ENCODE measurements around the gene ADPRHL1.
A peak's percentile ranks its signal among the peaks of the same experiment; 100 is the strongest.
"Not testable (repeated sequence)": the region's sequence is repeated elsewhere in the genome, so short reads cannot be mapped to it uniquely, and the experiment has no call there.

ADPRHL1 gene

DNA sequence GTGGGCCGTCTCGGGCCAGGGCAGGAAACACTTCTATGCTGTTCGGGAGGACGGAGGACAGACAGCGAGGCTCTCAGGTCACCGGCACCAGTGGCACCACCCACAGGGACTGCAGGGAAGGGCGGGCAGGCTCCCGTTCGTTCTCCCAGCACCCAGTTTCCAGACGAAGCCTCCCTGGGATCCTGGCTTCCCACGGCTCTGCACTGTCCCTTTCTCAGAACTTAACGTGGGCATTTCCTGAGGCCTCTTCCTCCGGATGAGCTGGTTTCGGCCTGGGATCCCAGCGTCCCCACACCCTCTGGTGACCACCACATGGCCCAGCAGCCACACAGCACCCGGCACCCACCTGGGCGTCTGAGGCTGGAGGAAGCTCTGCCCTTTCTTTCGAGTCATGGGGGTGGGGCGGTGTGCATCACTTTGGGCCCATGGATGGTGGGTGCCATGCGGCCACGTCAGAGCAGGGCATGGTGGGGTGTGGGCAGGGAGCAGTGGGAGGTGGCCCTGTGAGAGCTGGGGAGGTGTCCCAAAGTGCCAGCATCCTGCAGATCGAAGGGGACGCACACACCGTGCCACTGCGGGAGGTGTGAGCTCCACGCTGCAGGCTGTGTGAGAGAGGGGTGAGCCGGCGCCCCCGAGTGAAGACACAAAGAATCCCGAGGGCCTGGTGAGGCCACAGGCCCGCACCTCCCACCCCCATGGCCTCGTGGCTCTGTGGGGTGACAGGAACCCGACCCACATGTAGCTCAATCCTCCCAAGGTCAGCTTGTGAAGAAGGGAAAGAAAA is 50.6 kb downstream of the ADPRHL1 start:
- DNase-seq (ENCODE audit: low read depth in 3 of 3) = no peak

- DNase-seq (ENCODE audit: low read depth in 3 of 3) = no peak
Measured at GRCh38 chr13:113401452-113402415, 51.6 kb downstream of the ADPRHL1 start.

DNA sequence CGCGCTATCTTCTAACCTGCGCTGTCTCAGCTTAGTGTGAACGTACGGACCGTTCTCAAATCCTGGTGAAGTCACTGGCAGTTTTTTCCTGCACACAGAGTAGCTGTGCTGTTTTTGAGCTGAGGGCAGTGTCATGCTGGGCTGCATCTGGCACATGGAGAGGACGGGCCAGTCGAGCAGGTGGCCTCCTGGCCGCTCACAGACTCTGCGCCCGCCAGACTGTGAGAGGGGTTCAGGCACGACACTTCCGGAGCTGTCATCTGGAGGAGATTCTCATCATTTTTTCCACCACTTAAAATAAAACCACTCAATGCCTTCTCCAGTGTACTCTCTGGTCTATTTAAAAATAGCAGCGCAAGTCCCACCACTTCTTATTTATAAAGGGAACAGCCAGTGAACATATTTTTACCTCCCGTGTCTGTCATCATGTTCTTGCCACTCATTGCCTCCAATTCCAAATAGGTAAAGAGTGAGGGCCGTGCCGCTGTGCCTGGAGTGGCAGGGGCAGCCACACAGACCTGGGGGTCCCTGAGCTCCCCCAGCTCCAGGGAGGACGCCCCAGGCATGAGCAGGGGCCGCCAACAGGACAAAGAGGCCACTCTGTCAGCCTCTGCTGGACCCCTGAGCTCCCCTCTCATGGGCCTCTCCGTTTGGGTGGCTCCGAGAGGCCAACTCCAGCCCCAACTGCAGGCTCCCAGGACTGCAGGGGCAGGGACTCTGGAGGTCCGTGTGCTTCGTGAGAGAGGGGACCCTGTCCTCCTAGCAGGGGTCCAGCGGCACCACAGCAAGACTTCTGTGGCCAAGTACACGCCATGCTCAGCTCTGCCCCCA is 52.5 kb downstream of the ADPRHL1 start:
- DNase-seq (ENCODE audit: low read depth in 3 of 3) = no peak

GRCh38 chr13:113399755-113400149 is 53.5 kb downstream of the ADPRHL1 start:
- DNase-seq (ENCODE audit: low read depth in 3 of 3) = no peak

DNA sequence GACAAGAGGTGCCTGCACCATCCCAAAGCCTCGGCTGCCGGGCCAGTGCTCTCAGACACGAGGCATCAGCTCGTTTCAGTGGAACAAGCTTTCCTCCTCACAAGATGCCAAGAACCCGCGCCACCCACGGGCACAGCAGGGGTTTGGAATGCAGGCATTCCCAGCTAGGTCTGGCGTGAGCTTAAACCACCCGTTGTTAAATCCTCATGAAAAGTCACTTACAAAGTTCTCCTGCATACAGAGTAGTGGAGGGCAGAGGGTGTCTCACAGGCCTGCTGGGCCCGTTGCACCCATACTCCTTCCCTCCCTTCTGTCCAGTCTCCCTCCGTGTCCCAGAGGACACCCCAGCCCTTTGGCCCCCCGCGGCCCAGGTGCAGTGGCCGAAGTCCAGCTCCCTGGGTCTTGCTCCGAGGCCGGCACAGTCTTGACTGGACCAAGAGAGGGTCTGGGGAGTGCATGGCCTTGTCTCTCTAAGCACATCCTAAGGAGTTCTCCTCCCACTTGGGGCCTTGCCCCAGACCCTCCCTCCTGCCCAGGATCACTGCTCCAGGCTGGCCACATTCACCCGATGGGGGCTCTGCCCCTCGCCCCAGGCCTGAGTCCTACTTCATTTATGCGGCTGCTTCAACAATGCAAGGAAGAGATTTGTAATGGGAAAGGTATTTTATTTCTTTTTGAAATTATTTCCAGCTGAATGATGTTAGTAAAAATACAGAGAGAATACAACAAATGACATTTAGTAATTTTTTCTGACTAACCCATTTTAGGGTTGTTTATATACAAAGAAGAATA is 54.1 kb downstream of the ADPRHL1 start:
- DNase-seq (ENCODE audit: low read depth in 3 of 3) = no peak

GRCh38 chr13:113397608-113398425 is 55.5 kb downstream of the ADPRHL1 start:
- DNase-seq (ENCODE audit: low read depth in 3 of 3) = no peak

GRCh38 chr13:113394339-113394640 is 59.0 kb downstream of the ADPRHL1 start:
- DNase-seq (ENCODE audit: low read depth in 3 of 3) = no peak

GRCh38 chr13:113393563-113394338 is 59.5 kb downstream of the ADPRHL1 start:
- peak; percentile 70 to 72 (median 72) for DNase-seq (ENCODE audit: low read depth in 3 of 3)

GRCh38 chr13:113393226-113393562 is 60.1 kb downstream of the ADPRHL1 start:
- DNase-seq (ENCODE audit: low read depth in 3 of 3) = no peak

DNA sequence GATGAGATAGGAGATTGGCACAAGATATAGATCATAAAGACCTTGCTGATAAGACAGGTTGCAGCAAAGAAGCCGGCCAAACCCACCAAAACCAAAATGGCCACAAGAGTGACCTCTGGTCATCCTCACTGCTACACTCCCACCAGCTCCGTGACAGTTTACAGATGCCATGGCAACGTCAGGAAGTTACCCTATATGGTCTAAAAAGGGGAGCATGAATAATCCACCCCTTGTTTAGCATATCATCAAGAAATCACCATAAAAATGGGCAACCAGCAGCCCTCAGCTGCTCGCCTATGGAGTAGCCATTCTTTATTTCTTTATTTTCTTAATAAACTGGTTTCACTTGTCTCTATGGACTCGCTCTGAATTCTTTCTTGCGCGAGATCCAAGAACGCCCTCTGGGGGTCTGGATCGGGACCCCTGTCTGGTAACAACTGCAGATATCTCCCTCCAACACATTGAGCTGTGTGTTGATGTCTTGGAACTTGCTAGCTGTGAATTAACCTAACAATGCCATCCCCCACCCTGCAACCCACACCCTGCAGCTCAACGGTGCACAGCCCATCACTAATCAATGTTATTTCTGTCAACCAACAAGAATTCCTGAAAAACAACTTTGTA is 62.3 kb downstream of the ADPRHL1 start:
- DNase-seq (ENCODE audit: low read depth in 3 of 3) = no peak

GRCh38 chr13:113389586-113389985 is 63.7 kb downstream of the ADPRHL1 start:
- DNase-seq (ENCODE audit: low read depth in 3 of 3) = not testable (repeated sequence)

DNA sequence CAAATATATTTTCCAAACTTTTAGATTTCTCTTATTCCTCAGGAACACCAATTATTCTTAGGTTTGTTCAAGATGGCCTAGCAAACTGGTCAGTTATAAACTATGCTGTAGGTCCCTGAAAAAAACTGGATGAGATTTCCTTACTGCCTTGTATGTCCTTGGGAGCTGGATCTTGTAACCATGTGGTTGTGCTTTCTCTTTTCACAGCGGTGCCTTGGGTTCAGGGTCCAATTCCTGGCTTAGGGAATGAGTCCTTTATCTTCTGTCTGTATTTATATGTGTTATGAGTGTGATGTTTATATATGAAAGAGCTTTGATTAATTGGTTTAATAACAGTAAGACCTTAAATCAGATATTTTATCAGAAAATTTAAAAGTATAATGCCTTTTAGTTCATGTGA is 65.9 kb downstream of the ADPRHL1 start:
- DNase-seq (ENCODE audit: low read depth in 3 of 3) = no peak

- no peak for DNase-seq (ENCODE audit: low read depth in 3 of 3)
Measured at GRCh38 chr13:113383089-113383488, 70.2 kb downstream of the ADPRHL1 start.

GRCh38 chr13:113382542-113382941 is 70.7 kb downstream of the ADPRHL1 start:
- DNase-seq (ENCODE audit: low read depth in 3 of 3) = not testable (repeated sequence)

DNA sequence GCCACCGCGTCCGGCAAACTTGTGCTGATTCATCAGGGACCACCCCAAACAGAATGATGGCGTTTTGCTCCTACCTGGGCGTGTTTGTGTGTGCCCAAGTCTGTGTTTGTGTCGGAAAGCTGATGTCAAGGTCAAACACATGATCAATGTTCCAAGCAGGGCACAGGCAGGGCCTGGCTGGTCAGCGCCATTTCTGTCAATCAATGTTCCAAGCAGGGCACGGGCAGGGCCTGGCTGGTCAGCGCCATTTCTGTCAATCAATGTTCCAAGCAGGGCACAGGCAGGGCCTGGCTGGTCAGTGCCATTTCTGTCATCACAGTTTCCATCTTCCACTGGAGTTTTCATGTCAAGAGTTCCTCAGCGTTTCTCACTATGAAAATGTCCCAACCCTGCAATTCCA is 74.5 kb downstream of the ADPRHL1 start:
- no peak for DNase-seq (ENCODE audit: low read depth in 3 of 3)

GRCh38 chr13:113374511-113375175 is 78.6 kb downstream of the ADPRHL1 start:
- DNase-seq (ENCODE audit: low read depth in 3 of 3) = no peak

GRCh38 chr13:113373811-113374485 is 79.3 kb downstream of the ADPRHL1 start:
- no peak for DNase-seq (ENCODE audit: low read depth in 3 of 3)

DNA sequence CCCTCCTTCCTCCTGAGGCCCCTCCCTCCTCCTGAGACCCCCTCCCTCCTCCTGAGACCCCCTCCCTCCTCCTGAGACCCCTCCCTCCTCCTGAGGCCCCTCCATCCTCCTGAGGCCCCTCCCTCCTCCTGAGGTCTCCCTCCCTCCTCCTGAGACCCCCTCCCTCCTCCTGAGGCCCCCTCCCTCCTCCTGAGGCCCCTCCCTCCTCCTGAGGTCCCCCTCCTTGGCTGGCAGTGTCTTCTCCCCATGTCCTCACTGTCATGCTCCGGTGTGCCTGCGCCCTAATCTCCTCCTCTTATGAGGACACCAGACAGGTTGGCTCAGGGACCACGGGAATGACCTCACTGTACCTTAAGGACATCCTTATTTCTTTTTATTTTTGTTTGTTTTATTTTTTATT is 81.6 kb downstream of the ADPRHL1 start:
- DNase-seq (ENCODE audit: low read depth in 3 of 3) = not testable (repeated sequence)
